HCT116 (cell line): Measurements from ENCODE around the gene EGFR. TPM values are rescaled to one million over a fixed set of nuclear protein-coding genes. Genes with fewer than 3 reads are reported as not detected.

Experiments
- ATAC-seq: fragments of 200-7000 bp; cut with Tn5 transposase; 2 replicates; pipeline ENCODE4 v1.9.1; 2020; ENCODE audit warnings: mild to moderate bottlenecking, moderate library complexity
- BruUV-seq: library from RNA; stranded (reverse); fragments of 400-500 nt; replicated peaks from 2 replicates; lab custom pipeline; 2021; lab: Mats Ljungman, UMichigan
- CTCF ChIA-PET: fragments of 300-600 bp; sonication (Branson Sonifier 250); formaldehyde crosslinking; loops from one replicate; lab custom pipeline; 2021; ENCODE audit warnings: antibody characterized with exemption; lab: Charles Lee
- POLR2A ChIA-PET: fragments of 300-600, 350-600 bp; sonication (Branson Sonifier 250); formaldehyde crosslinking; loops from one replicate; lab custom pipeline; 2021; ENCODE audit warnings: antibody characterized with exemption; lab: Charles Lee
- RAD21 ChIA-PET, 2 experiments: fragments of 300-600 bp; sonication (Branson Sonifier 250); formaldehyde crosslinking; loops; one replicate each; lab custom pipeline; 2023; ENCODE audit warnings: low total read pairs in 2 of 2; ENCODE audit not compliant: uncharacterized antibody in 2 of 2, unreplicated experiment in 2 of 2, low non-redundant PET in 1 of 2; lab: Charles Lee
- DNase-seq: peaks from one replicate; pipeline ENCODE4 v3.0.0-alpha.2; 2010; ENCODE audit warnings: low read depth, low spot score
- H2AFZ ChIP-seq: fragments of 200-600 bp; shearing (Covaris generic), sonication (generic); 2 replicates; pipeline ENCODE4 v1.6.1; 2017; ENCODE audit warnings: low read depth, mixed run types, mixed read lengths, antibody characterized with exemption, low read length; ENCODE audit not compliant: poor library complexity, severe bottlenecking
- H3K27ac ChIP-seq: 2 replicates; pipeline ENCODE4 v1.5.1; 2012; ENCODE audit warnings: low read depth, low read length
- H3K27me3 ChIP-seq: fragments of 200-600 bp; sonication (generic); 2 replicates; pipeline ENCODE4 v1.6.1; 2016; ENCODE audit warnings: mixed run types, low read length, mixed read lengths; ENCODE audit not compliant: insufficient read depth
- H3K36me3 ChIP-seq, 2 experiments: fragments of 200-500 bp in 1 of 2; fragments of 200-600 bp in 1 of 2; sonication (Bioruptor generic) in 1 of 2; sonication (generic) in 1 of 2; 2 replicates each; pipeline versions ENCODE4 v1.5.1 to v1.6.1; 2014 to 2016; ENCODE audit warnings: low read length in 2 of 2, inconsistent platforms in 1 of 2, mixed read lengths in 1 of 2, mixed run types in 1 of 2; ENCODE audit not compliant: insufficient read depth in 2 of 2, control insufficient read depth in 1 of 2
- H3K4me1 ChIP-seq, 2 experiments: fragments of 200-600 bp in 1 of 2; sonication (generic) in 1 of 2; 2 replicates each; pipeline versions ENCODE4 v1.5.1 to v1.6.1; 2012 to 2017; ENCODE audit warnings: low read length in 2 of 2, inconsistent platforms in 1 of 2, mild to moderate bottlenecking in 1 of 2, mixed read lengths in 1 of 2, mixed run types in 1 of 2, moderate library complexity in 1 of 2; ENCODE audit not compliant: insufficient read depth in 2 of 2, control insufficient read depth in 1 of 2
- H3K4me2 ChIP-seq: fragments of 200-600 bp; sonication (generic); 2 replicates; pipeline ENCODE4 v1.6.1; 2017; ENCODE audit warnings: mixed run types, low read length, mixed read lengths
- H3K4me3 ChIP-seq, 2 experiments: fragments of 200-600 bp in 1 of 2; sonication (generic) in 1 of 2; replicated peaks in 1 of 2; 2 replicates each; pipeline ENCODE4 v1.5.1; 2011 to 2016; ENCODE audit warnings: low read length in 2 of 2, control low read depth in 1 of 2, low read depth in 1 of 2, mild to moderate bottlenecking in 1 of 2, mixed read lengths in 1 of 2, mixed run types in 1 of 2
- H3K79me2 ChIP-seq: fragments of 200-600 bp; sonication (generic); 2 replicates; pipeline ENCODE4 v1.6.1; 2017; ENCODE audit warnings: mild to moderate bottlenecking, mixed run types, low read length, moderate library complexity, mixed read lengths; ENCODE audit not compliant: insufficient read depth
- H3K9ac ChIP-seq: fragments of 200-600 bp; sonication (generic); 2 replicates; pipeline ENCODE4 v1.6.1; 2016; ENCODE audit warnings: low read length, mixed read lengths
- H3K9me2 ChIP-seq: fragments of 200-600 bp; sonication (generic), shearing (Covaris generic); 2 replicates; pipeline ENCODE4 v1.6.1; 2017; ENCODE audit warnings: mixed run types, mild to moderate bottlenecking, moderate library complexity; ENCODE audit not compliant: insufficient read depth
- H3K9me3 ChIP-seq, 2 experiments: fragments of 200-500 bp in 1 of 2; fragments of 200-600 bp in 1 of 2; sonication (Bioruptor generic) in 1 of 2; sonication (generic) in 1 of 2; 2 replicates each; pipeline ENCODE4 v1.6.1; 2014 to 2017; ENCODE audit warnings: low read length in 2 of 2, mixed read lengths in 2 of 2, inconsistent platforms in 1 of 2, low read depth in 1 of 2, mild to moderate bottlenecking in 1 of 2, mixed run types in 1 of 2, moderate library complexity in 1 of 2; ENCODE audit not compliant: control insufficient read depth in 1 of 2, insufficient read depth in 1 of 2
- H4K20me1 ChIP-seq: fragments of 200-600 bp; sonication (generic), shearing (Covaris generic); 2 replicates; pipeline ENCODE4 v1.6.1; 2017; ENCODE audit warnings: mixed run types, mild to moderate bottlenecking, moderate library complexity; ENCODE audit not compliant: insufficient read depth
- CBX3 ChIP-seq: IDR thresholded peaks from 2 replicates; pipeline ENCODE4 v1.6.1; 2012; ENCODE audit warnings: low read depth
- CEBPB ChIP-seq: IDR thresholded peaks from 2 replicates; pipeline ENCODE4 v1.6.1; 2012; ENCODE audit warnings: low read depth
- EGR1 ChIP-seq: IDR thresholded peaks from 2 replicates; pipeline ENCODE4 v1.6.1; 2012; ENCODE audit warnings: low read depth
- ELF1 ChIP-seq: IDR thresholded peaks from 2 replicates; pipeline ENCODE4 v1.6.1; 2012; ENCODE audit warnings: low read depth, borderline replicate concordance
- EZH2 ChIP-seq: fragments of 200-600 bp; sonication (generic); IDR thresholded peaks from 2 replicates; pipeline ENCODE4 v1.6.1; 2017; ENCODE audit warnings: antibody characterized with exemption, mixed run types
- EZH2phosphoT487 ChIP-seq: fragments of 200-600 bp; IDR thresholded peaks from 2 replicates; pipeline ENCODE4 v1.6.1; 2018; ENCODE audit warnings: antibody characterized with exemption, borderline replicate concordance
- FOSL1 ChIP-seq: IDR thresholded peaks from 2 replicates; pipeline ENCODE4 v1.6.1; 2012; ENCODE audit warnings: low read depth
- JUND ChIP-seq: IDR thresholded peaks from 2 replicates; pipeline ENCODE4 v1.6.1; 2012
- MAX ChIP-seq: IDR thresholded peaks from 2 replicates; pipeline ENCODE4 v1.6.1; 2012
- POLR2A ChIP-seq: IDR thresholded peaks from 2 replicates; pipeline ENCODE4 v1.7.0; 2011; ENCODE audit warnings: borderline replicate concordance; ENCODE audit not compliant: insufficient read depth, insufficient read length; ENCODE audit errors: extremely low read depth
- POLR2AphosphoS5 ChIP-seq: IDR thresholded peaks from 2 replicates; pipeline ENCODE4 v1.6.1; 2011; ENCODE audit warnings: mild to moderate bottlenecking, low read depth, low read length, moderate library complexity
- SIN3A ChIP-seq: IDR thresholded peaks from 2 replicates; pipeline ENCODE4 v1.6.1; 2012; ENCODE audit warnings: low read depth
- TCF7L2 ChIP-seq: IDR thresholded peaks from 2 replicates; pipeline ENCODE4 v1.7.0; 2011; ENCODE audit warnings: borderline replicate concordance, inconsistent platforms; ENCODE audit not compliant: insufficient read depth, insufficient read length; ENCODE audit errors: extremely low read depth
- ZFX ChIP-seq: fragments of 450-650 bp; IDR thresholded peaks from 2 replicates; pipeline ENCODE4 v1.6.1; 2017
- ZNF274 ChIP-seq: fragments of 200-500 bp; sonication (Bioruptor generic); IDR thresholded peaks from 2 replicates; pipeline ENCODE4 v1.6.1; 2014; ENCODE audit warnings: mild to moderate bottlenecking, low read depth, low read length, inconsistent platforms
- intact Hi-C: fragments of 100-400 bp; cut with micrococcal nuclease; formaldehyde crosslinking; loops from 2 replicates; pipeline ENCODE4 v1.10.0; 2022
- total RNA-seq: library from RNA; stranded (reverse); gene quantifications from one replicate; pipeline ENCODE4 v1.2.1, GENCODE V29; 2021; ENCODE audit not compliant: unreplicated experiment
- TF ChIP-seq, protein P1 (sequence below): IDR thresholded peaks from 2 replicates; pipeline ENCODE4 v1.6.1; 2012
- TF ChIP-seq, protein P2 (sequence below), 3 experiments: fragments of 200-600 bp in 1 of 3; sonication (generic) in 1 of 3; IDR thresholded peaks in 2 of 3; conservative IDR thresholded peaks in 1 of 3; 2 replicates each; pipeline ENCODE4 v1.5.1; 2012 to 2017; ENCODE audit warnings: low read depth in 2 of 3, low read length in 2 of 3, antibody characterized with exemption in 1 of 3, borderline replicate concordance in 1 of 3, control low read depth in 1 of 3, mild to moderate bottlenecking in 1 of 3, mixed read lengths in 1 of 3, mixed run types in 1 of 3, moderate library complexity in 1 of 3; ENCODE audit not compliant: insufficient read depth in 1 of 3

EGFR gene
- total RNA-seq, 1 experiment from 2014 or later: 71.5 TPM

DNA sequence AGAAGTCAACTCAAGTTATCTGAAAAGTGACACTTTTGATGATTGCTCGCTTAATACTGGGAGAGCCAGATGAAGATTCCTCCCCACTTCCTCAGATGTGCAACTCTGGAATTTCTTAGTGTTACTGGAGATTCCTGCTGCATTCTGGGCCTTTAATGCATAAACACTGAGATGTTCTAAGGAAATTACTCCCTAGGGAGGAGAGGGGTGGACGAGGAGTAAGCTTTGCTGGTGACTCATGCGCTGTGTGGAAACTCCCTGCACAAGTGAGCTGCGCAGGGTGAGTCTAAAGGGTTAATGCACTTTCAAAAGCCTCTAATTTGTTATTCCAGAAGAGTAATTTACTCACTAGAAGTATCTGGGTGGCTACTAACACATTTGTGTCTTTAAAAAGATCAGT is 46.3 kb downstream of the EGFR start:
- ChIA-PET RAD21 (no interaction called here), CTCF (interaction anchor here (1.0 kb wide), 2 partner anchors 190 to 226 kb away, joined by 5 read pairs; no protein-coding TSS in a partner anchor), POLR2A (interaction anchor here (0.8 to 1.4 kb wide), 4 partner anchors 10 to 68 kb away, joined by 3 to 5 read pairs (median 4); no protein-coding TSS in a partner anchor)
- Histone ChIP-seq H3K79me2 (peaks cover 79% of the 10 kb centered on the region), H3K9ac (peak overlapping the region; percentile 60), H3K4me2 (peak overlapping the region; percentile 75), H3K9me3 (no peaks in the 10 kb centered on the region), H3K27ac (peak overlapping the region; percentile 70), H2AFZ (no peak overlapping the region), H3K27me3 (no peaks in the 10 kb centered on the region), H3K9me2 (no peaks in the 10 kb centered on the region), H3K4me1 (peaks cover 33 to 80% of the 10 kb centered on the region in 2 experiments), H3K4me3 (peak overlapping the region; percentile 8 to 43), H3K36me3 (no peaks in the 10 kb centered on the region; a peak in 1 of 4 replicates), H4K20me1 (no peaks in the 10 kb centered on the region)
- peak; percentile 83 for DNase-seq
- TF ChIP-seq, protein P1, sequence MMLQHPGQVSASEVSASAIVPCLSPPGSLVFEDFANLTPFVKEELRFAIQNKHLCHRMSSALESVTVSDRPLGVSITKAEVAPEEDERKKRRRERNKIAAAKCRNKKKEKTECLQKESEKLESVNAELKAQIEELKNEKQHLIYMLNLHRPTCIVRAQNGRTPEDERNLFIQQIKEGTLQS: no peak
- TF ChIP-seq CEBPB: peak; percentile 66
- TF ChIP-seq FOSL1: peak; percentile 53
- peak; percentile 21 for TF ChIP-seq TCF7L2
- TF ChIP-seq JUND: peak; percentile 85
- no peak for TF ChIP-seq EZH2
- no peak for TF ChIP-seq ELF1
- no peak for TF ChIP-seq CBX3
- peak; percentile 83 for ATAC-seq
- BruUV-seq: no TSS peak
- intact Hi-C loops: loop anchor here (2.0 to 5.0 kb wide), 3 partner anchors 68 to 293 kb away; no protein-coding TSS in a partner anchor

- CTCF ChIA-PET: interaction anchor here (1.0 kb wide), 2 partner anchors 190 to 226 kb away, joined by 5 read pairs; no protein-coding TSS in a partner anchor
- no TSS peak for BruUV-seq
- no peaks in the 10 kb centered on the region; a peak in 1 of 4 replicates for H3K36me3 ChIP-seq
- intact Hi-C loops: loop anchor here (2.0 to 5.0 kb wide), 3 partner anchors 67 to 293 kb away; no protein-coding TSS in a partner anchor
- no peaks in the 10 kb centered on the region for H3K9me3 ChIP-seq
- H3K27me3 ChIP-seq: no peaks in the 10 kb centered on the region
- H3K4me1 ChIP-seq: peaks cover 33 to 83% of the 10 kb centered on the region in 2 experiments
- H2AFZ ChIP-seq: no peak overlapping the region
- ATAC-seq: peak; percentile 77
- peaks cover 74% of the 10 kb centered on the region for H3K79me2 ChIP-seq
- POLR2A ChIA-PET: interaction anchor here (0.8 to 1.4 kb wide), 4 partner anchors 10 to 67 kb away, joined by 3 to 5 read pairs (median 4); no protein-coding TSS in a partner anchor
- no peaks in the 10 kb centered on the region for H3K9me2 ChIP-seq
- RAD21 ChIA-PET: no interaction called here
- H3K4me2 ChIP-seq: peak overlapping the region; percentile 75
- peak; percentile 83 for DNase-seq
- H3K4me3 ChIP-seq: peak overlapping the region; percentile 8 to 43
- H4K20me1 ChIP-seq: no peaks in the 10 kb centered on the region
- H3K9ac ChIP-seq: peak overlapping the region; percentile 60
- H3K27ac ChIP-seq: peak overlapping the region; percentile 70
- no peak for TF ChIP-seq EZH2phosphoT487
- TF ChIP-seq SIN3A: peak; percentile 72
- no peak for TF ChIP-seq TCF7L2
- no peak for TF ChIP-seq EGR1
- TF ChIP-seq, protein P2, sequence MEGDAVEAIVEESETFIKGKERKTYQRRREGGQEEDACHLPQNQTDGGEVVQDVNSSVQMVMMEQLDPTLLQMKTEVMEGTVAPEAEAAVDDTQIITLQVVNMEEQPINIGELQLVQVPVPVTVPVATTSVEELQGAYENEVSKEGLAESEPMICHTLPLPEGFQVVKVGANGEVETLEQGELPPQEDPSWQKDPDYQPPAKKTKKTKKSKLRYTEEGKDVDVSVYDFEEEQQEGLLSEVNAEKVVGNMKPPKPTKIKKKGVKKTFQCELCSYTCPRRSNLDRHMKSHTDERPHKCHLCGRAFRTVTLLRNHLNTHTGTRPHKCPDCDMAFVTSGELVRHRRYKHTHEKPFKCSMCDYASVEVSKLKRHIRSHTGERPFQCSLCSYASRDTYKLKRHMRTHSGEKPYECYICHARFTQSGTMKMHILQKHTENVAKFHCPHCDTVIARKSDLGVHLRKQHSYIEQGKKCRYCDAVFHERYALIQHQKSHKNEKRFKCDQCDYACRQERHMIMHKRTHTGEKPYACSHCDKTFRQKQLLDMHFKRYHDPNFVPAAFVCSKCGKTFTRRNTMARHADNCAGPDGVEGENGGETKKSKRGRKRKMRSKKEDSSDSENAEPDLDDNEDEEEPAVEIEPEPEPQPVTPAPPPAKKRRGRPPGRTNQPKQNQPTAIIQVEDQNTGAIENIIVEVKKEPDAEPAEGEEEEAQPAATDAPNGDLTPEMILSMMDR (IDR thresholded peaks at IDR 0.05 in 2 of 3, conservative IDR thresholded peaks at IDR 0.05 in 1 of 3; ENCODE audit: borderline replicate concordance in 1 of 3, insufficient read depth in 1 of 3, low read depth in 2 of 3, low read length in 2 of 3): no peak
- no peak for TF ChIP-seq POLR2A
- TF ChIP-seq EZH2: no peak
- TF ChIP-seq FOSL1: peak; percentile 92
- peak; percentile 23; the same call in 1 of the 2 replicates for TF ChIP-seq POLR2AphosphoS5
- peak; percentile 62 for TF ChIP-seq MAX
- no peak for TF ChIP-seq ZNF274
- TF ChIP-seq, protein P1: peak; percentile 69
- TF ChIP-seq CBX3: no peak
- TF ChIP-seq ZFX: no peak
Measured at GRCh38 chr7:55065511-55066229, 46.9 kb downstream of the EGFR start.
